Esophagus muscularis mucosa (tissue), 4 donors: ENCODE data around the gene COG8. TPM values are rescaled to one million over a fixed set of nuclear protein-coding genes. Genes with fewer than 3 reads are reported as not detected.

Experiments used
- DNase-seq: peaks from one replicate; pipeline ENCODE4 v3.0.0-alpha.2; 2017; ENCODE audit errors: extremely low spot score
- H3K27ac ChIP-seq, 4 donors: fragments of 200-600 bp; sonication (generic); replicated peaks in 1 of 4; 1 replicate in 3 of 4; 2 replicates in 1 of 4; pipeline ENCODE4 v1.5.1; 2016 to 2019; ENCODE audit warnings: mild to moderate bottlenecking in 1 of 4
- H3K27me3 ChIP-seq, 4 donors: fragments of 200-600 bp; sonication (generic); one replicate each; pipeline versions ENCODE4 v1.5.1 to v1.6.0; 2016 to 2019
- H3K36me3 ChIP-seq, 4 donors: fragments of 200-600 bp; sonication (generic); one replicate each; pipeline ENCODE4 v1.5.1; 2016 to 2019
- H3K4me1 ChIP-seq, 4 donors: fragments of 200-600 bp; sonication (generic); one replicate each; pipeline ENCODE4 v1.5.1; 2016 to 2019
- H3K4me3 ChIP-seq, 4 donors: fragments of 200-600 bp; sonication (generic); 1 replicate in 2 of 4; 2 replicates in 2 of 4; pipeline ENCODE4 v1.5.1; 2016 to 2019; ENCODE audit warnings: mild to moderate bottlenecking in 4 of 4, moderate library complexity in 1 of 4
- H3K9me3 ChIP-seq, 4 donors: fragments of 200-600 bp; sonication (generic); 1 replicate in 3 of 4; 2 replicates in 1 of 4; pipeline ENCODE4 v1.5.1; 2016 to 2019
- EP300 ChIP-seq: sonication (generic); formaldehyde crosslinking; IDR thresholded peaks from one replicate; pipeline ENCODE4 v1.6.1; 2017; ENCODE audit warnings: antibody characterized with exemption
- POLR2A ChIP-seq: fragments of 450-650 bp; IDR thresholded peaks from one replicate; pipeline ENCODE4 v1.6.1; 2017; ENCODE audit warnings: antibody characterized with exemption, moderate library complexity, mild to moderate bottlenecking, low read depth
- POLR2AphosphoS5 ChIP-seq, 2 donors: sonication (generic); formaldehyde crosslinking; IDR thresholded peaks; one replicate each; pipeline ENCODE4 v1.6.1; 2017; ENCODE audit warnings: antibody characterized with exemption in 2 of 2
- WGBS: methylation state at CpG from one replicate; pipeline ENCODE4 v1.1.5; 2018; 5-methylcytosine and 5-hydroxymethylcytosine counted together
- intact Hi-C: fragments of 100-400 bp; cut with DNase I; formaldehyde crosslinking; loops from one replicate; pipeline ENCODE4 v1.15.1; 2023
- total RNA-seq, 4 donors: library from RNA; depleted of rRNA; stranded (reverse); fragments of >200 nt; gene quantifications; one replicate each; pipeline versions ENCODE4 v1.1.0 to v1.2.1, GENCODE V29; 2016
- TF ChIP-seq, protein P1 (sequence below), 3 experiments: fragments of 200-600 bp in 2 of 3; fragments of 450-650 bp in 1 of 3; sonication (generic) in 2 of 3; IDR thresholded peaks; one replicate each; pipeline ENCODE4 v1.5.1; 2017 to 2019; ENCODE audit warnings: antibody characterized with exemption in 3 of 3, mild to moderate bottlenecking in 2 of 3, moderate library complexity in 1 of 3

Gene COG8
- total RNA-seq, 4 donors from 2014 or later: 26.3 to 56.7 (median 46.0) TPM

DNA sequence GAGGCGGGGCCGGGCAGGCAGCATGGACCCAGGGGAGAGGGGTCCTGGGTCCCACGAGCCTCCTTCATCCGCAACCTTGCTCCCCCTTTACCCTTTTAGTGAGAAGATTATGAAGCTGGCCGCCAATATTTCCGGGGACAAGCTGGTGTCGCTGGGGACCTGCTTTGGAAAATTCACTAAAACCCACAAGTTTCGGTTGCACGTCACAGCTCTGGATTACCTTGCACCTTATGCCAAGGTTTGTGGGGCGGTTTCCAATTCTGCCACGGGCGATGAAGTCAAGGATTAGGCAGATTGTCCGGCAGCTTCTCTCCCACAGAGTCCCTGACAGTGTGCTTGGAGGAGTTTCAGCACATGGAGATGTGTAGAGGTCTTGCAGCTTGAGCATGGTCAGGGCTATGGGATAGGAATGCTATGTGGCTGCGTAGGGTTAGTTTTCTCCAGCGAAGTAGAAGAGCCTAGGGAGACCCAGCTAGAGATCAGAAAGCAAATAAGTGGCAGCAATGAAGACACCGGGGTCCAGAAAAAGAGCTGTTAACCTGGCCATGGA is 806 bp upstream of the COG8 start:
- intact Hi-C loops: no loop called here
- no peak for DNase-seq
- peak overlapping the region; percentile 85 to 92 (median 86) for H3K27ac ChIP-seq
- H3K9me3 ChIP-seq: no peaks in the 10 kb centered on the region
- TF ChIP-seq POLR2A (no peak), EP300 (no peak), POLR2AphosphoS5 (IDR thresholded peaks at IDR 0.05) (no peak)
- TF ChIP-seq, protein P1, sequence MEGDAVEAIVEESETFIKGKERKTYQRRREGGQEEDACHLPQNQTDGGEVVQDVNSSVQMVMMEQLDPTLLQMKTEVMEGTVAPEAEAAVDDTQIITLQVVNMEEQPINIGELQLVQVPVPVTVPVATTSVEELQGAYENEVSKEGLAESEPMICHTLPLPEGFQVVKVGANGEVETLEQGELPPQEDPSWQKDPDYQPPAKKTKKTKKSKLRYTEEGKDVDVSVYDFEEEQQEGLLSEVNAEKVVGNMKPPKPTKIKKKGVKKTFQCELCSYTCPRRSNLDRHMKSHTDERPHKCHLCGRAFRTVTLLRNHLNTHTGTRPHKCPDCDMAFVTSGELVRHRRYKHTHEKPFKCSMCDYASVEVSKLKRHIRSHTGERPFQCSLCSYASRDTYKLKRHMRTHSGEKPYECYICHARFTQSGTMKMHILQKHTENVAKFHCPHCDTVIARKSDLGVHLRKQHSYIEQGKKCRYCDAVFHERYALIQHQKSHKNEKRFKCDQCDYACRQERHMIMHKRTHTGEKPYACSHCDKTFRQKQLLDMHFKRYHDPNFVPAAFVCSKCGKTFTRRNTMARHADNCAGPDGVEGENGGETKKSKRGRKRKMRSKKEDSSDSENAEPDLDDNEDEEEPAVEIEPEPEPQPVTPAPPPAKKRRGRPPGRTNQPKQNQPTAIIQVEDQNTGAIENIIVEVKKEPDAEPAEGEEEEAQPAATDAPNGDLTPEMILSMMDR (IDR thresholded peaks at IDR 0.05): no peak
- H3K27me3 ChIP-seq: no peaks in the 10 kb centered on the region
- H3K4me1 ChIP-seq: peaks cover 25 to 47% (median 35%) of the 10 kb centered on the region in 4 donors
- peaks cover 10 to 56% (median 39%) of the 10 kb centered on the region in 4 donors for H3K36me3 ChIP-seq
- H3K4me3 ChIP-seq: peak overlapping the region; percentile 72 to 84 (median 82)
- WGBS: 9% methylated on average over 15 of the region's 16 CpGs

DNA sequence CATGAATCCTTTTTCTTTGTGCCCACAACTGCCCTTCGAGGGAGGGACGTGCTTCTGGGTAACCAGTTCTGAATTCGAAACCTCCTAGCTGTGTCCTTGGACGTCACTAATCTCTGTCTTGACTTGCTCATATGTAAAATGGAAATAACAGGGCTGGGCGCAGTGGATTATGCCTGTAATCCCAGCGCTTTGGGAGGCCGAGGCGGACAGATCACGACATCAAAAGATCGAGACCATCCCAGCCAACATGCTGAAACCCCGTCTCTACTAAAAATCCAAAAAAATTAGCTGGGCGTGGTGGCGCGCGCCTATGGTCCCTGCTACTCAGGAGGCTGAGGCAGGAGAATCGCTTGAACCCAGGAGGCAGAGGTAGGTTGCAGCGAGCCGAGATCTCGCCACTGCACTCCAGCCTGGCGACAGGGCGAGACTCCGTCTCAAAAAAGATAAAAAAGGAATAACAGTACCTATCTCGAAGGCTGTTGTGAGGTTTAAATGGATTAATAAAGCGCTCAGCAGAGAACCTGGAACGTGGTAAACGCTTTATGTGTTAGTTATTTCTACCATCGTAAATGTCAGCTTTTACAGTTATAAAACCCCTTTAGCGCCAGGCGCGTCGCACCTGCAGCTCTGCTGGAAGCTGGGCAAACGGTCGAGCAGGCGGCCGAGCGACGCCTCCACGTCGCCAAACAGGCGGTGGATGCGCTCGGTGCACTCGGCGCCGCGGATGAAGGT is 641 bp downstream of the COG8 start:
- H3K9me3 ChIP-seq: no peaks in the 10 kb centered on the region
- no peak for TF ChIP-seq POLR2A
- TF ChIP-seq POLR2AphosphoS5 (IDR thresholded peaks at IDR 0.05): no peak
- no peak for TF ChIP-seq EP300
- TF ChIP-seq, protein P1 (IDR thresholded peaks at IDR 0.05): no peak
- peaks cover 25 to 51% (median 38%) of the 10 kb centered on the region in 4 donors for H3K4me1 ChIP-seq
- peak overlapping the region; percentile 72 to 84 (median 82) for H3K4me3 ChIP-seq
- no peaks in the 10 kb centered on the region for H3K27me3 ChIP-seq
- H3K27ac ChIP-seq: peak overlapping the region; percentile 85 to 92 (median 86)
- WGBS: 23% methylated on average over 45 of the region's 46 CpGs
- DNase-seq: no peak
- peaks cover 24 to 64% (median 49%) of the 10 kb centered on the region in 4 donors for H3K36me3 ChIP-seq
- intact Hi-C loops: no loop called here

DNA sequence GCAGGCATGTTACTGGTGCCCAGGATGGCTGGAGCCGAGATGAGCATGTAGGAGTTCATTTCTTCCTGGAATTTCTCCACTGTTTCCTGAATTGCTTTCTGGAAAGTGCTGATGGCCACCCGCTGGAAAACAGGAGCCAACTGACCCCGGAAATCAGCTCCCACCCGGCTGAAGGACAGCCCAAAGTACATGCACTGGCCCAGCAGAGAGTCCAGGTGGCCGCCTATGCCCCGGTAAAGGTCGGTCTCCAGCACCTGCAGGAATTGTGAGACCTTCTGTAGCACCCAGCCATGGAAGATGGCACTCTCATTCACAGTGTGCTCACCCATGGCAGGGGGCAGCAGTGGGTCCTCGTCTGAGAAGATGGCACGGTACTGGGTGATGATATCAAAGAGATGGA is 4.7 kb downstream of the COG8 start:
- H3K27me3 ChIP-seq: no peaks in the 10 kb centered on the region
- TF ChIP-seq POLR2AphosphoS5 (IDR thresholded peaks at IDR 0.05): no peak
- no peak for TF ChIP-seq EP300
- TF ChIP-seq, protein P1 (IDR thresholded peaks at IDR 0.05): no peak
- no peak for TF ChIP-seq POLR2A
- no peak for DNase-seq
- no peaks in the 10 kb centered on the region for H3K9me3 ChIP-seq
- intact Hi-C loops: no loop called here
- H3K4me1 ChIP-seq: peaks cover 22 to 53% (median 40%) of the 10 kb centered on the region in 4 donors
- H3K4me3 ChIP-seq: no peak overlapping the region
- WGBS: 93% methylated on average over 9 of the region's 9 CpGs
- peaks cover 30 to 56% (median 51%) of the 10 kb centered on the region in 4 donors for H3K36me3 ChIP-seq
- H3K27ac ChIP-seq: no peak overlapping the region

DNA sequence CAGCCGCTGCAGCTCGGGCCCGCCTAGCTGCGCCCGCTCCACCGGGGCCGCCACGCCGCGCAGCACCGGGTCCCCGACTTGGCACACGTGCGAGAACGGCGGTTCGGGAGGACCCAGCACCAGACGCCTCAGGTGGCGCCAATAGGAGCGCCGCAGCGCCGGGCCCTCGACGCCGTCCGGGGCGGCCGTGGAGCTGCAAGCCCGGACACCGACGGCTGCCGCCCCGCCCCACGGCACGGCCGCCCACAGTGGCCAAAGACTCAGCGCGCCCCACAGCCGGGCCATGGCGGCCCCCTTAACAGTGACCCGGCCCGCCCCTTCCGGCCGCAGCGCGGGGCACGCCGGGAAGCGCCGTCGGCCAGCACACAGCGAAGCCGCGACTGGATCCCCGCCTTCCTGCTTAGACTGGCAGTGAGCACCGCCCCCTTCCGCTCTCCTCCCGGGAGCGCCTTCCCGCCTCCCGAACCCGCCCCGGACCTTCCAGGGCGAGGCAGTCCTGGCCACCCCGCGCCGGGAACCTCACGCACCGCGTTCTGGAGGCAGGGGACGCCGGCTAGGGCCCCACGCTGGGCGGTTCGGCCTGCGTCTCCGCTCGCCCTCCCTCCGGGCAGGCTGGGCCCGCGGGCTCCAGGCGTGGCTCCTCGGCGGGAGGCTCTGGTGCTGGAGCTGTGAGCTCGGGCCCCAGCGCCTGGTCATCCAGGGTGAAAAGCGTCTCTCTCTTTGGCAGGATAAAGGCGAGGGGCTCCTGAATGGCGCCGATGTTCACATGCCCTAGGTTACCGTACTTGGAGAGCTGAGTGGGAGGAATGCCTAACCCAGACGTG is 8.9 kb downstream of the COG8 start, which contains the start of gene PDF:
TSS of gene PDF (minus strand) at position 303 of the 824 bp plus-strand sequence. CDS start at position 285, 18 bp downstream.
- peak within 1 kb of the TSS; percentile 72 to 97 (median 84) for H3K4me3 ChIP-seq
- H3K27ac ChIP-seq: peak within 1 kb of the TSS; percentile 79 to 94 (median 92)
- intact Hi-C loops: no loop called here
- peaks cover 36 to 70% (median 58%) of the 10 kb centered on the region in 4 donors for H3K4me1 ChIP-seq
- H3K27me3 ChIP-seq: no peaks in the 10 kb centered on the region
- peak; percentile 95 for TF ChIP-seq POLR2AphosphoS5 (IDR thresholded peaks at IDR 0.05)
- TF ChIP-seq POLR2A: peak; percentile 42
- TF ChIP-seq EP300: no peak
- TF ChIP-seq, protein P1 (IDR thresholded peaks at IDR 0.05): peak in 1 of 3 experiments; percentile 34
- WGBS: 0% methylated on average over 28 of the region's 93 CpGs
- no peaks in the 10 kb centered on the region for H3K9me3 ChIP-seq
- DNase-seq: peak; percentile 98
- peaks cover 36 to 71% (median 63%) of the 10 kb centered on the region in 4 donors for H3K36me3 ChIP-seq
